Heart right ventricle (tissue), 16 donors: ENCODE results near the gene ALOX15. TPM values are rescaled to one million over a fixed set of nuclear protein-coding genes. Genes with fewer than 3 reads are reported as not detected.

Source experiments
- ATAC-seq, 8 donors: fragments of 200-7000 bp; cut with Tn5 transposase; one replicate each; pipeline ENCODE4 v1.9.1; 2020; ENCODE audit warnings: mild to moderate bottlenecking in 8 of 8, moderate library complexity in 8 of 8, moderate number of reproducible peaks in 1 of 8
- DNase-seq, 2 donors: peaks; one replicate each; pipeline ENCODE4 v3.0.0-alpha.2; 2020
- H3K27ac ChIP-seq, 10 donors: fragments of 200-600 bp; sonication (generic) in 2 of 10; one replicate each; pipeline versions ENCODE4 v1.5.0 to v1.8.0; 2020 to 2022; ENCODE audit warnings: mild to moderate bottlenecking in 3 of 10
- H3K27me3 ChIP-seq, 7 donors: fragments of 200-600 bp; one replicate each; pipeline ENCODE4 v1.8.0; 2021 to 2022; ENCODE audit warnings: mild to moderate bottlenecking in 2 of 7
- H3K36me3 ChIP-seq, 9 donors: fragments of 200-600 bp; sonication (generic) in 1 of 9; one replicate each; pipeline versions ENCODE4 v1.5.0 to v1.8.0; 2020 to 2022; ENCODE audit warnings: mild to moderate bottlenecking in 2 of 9
- H3K4me1 ChIP-seq, 9 donors: fragments of 200-600 bp; sonication (generic) in 1 of 9; one replicate each; pipeline versions ENCODE4 v1.5.0 to v1.8.0; 2020 to 2022; ENCODE audit warnings: mild to moderate bottlenecking in 4 of 9
- H3K4me3 ChIP-seq, 10 donors: fragments of 200-600 bp; sonication (generic) in 2 of 10; one replicate each; pipeline versions ENCODE4 v1.5.0 to v1.8.0; 2020 to 2022; ENCODE audit warnings: mild to moderate bottlenecking in 7 of 10, moderate library complexity in 2 of 10
- H3K9me3 ChIP-seq, 11 donors: fragments of 200-600 bp in 10 of 11; sonication (generic) in 2 of 11; one replicate each; pipeline versions ENCODE4 v1.5.0 to v1.8.0; 2013 to 2022; ENCODE audit warnings: mild to moderate bottlenecking in 2 of 11, control low read depth in 1 of 11, moderate library complexity in 1 of 11
- CTCF ChIP-seq, 9 donors: fragments of 200-600 bp; sonication (generic) in 2 of 9; IDR thresholded peaks; one replicate each; pipeline versions ENCODE4 v1.5.0 to v1.8.0; 2021 to 2022; ENCODE audit warnings: antibody characterized with exemption in 9 of 9, mild to moderate bottlenecking in 5 of 9, moderate library complexity in 1 of 9
- WGBS, 2 donors: extraction: QIAGEN DNeasy Blood & Tissue Kit; methylation state at CpG; one replicate each; pipeline ENCODE4 v1.1.7; 2013; ENCODE audit warnings: inconsistent platforms in 1 of 2; 5-methylcytosine and 5-hydroxymethylcytosine counted together
- intact Hi-C, 10 donors: fragments of 100-400 bp; cut with DNase I; formaldehyde crosslinking; loops; one replicate each; pipeline versions ENCODE4 v1.11.1 to v1.14.2; 2022
- polyA plus RNA-seq, 2 donors: library from polyadenylated mRNA; stranded (reverse); fragments of 200-250 nt; gene quantifications; one replicate each; pipeline ENCODE4 v1.2.3, GENCODE V29; 2013
- total RNA-seq, 10 donors: library from RNA; stranded (reverse); fragmentation: NEBNext Ultra II Directional in 3 of 10; extraction: Animal tissue kit (Norgen Biotek cat#: 25700) in 3 of 10; gene quantifications; one replicate each; pipeline versions ENCODE4 v1.2.1 to v1.2.4, GENCODE V29; 2021 to 2023
- donor health status: Arrhythmogenic right ventricular cardiomyopathy.
- donor health status: ischemic (EF 13 %, LVEDD 7.1; RV severe dilation, severe dysfunction).
- donor health status: healthy with polysubstance abuse.
- donor health status: DM: no; HTN: yes; CAD: no.
- donor health status: DM: no; HTN: no; CAD: no.
- donor health status: ischemic (EF 25% LVEDD 6.9; RV normal size, moderate dysfunction).
- donor health status: ischemic (EF 25% LVEDD 5.7; RV mildly dilated, moderate dysfunction).
- donor health status: healthy.
- donor health status: DM: yes; HTN: yes; CAD: no.
- donor health status: Ischemic cardiomyopathy.
- donor health status: ischemic (EF 35%, LVEDD 5.7; RV mildly dilated, moderate dysfunction).
- donor health status: nonischemic (EF 11% LVEDD 7.7; RV severe dilation, severe dysfunction).
- donor health status: DM: yes; HTN: yes; CAD: no.
- donor health status: PGD.
- donor health status: ischemic (EF 29% LVEDD 5.4; RV normal size, mild dysfunction).
- donor health status: nonischemic (EF 23%, LVEDD 6.1; RV moderate dilation, normal function).

ALOX15 gene
- total and polyA plus RNA-seq, 12 donors, result 0.11 to 1.3 (median 0.16) TPM; not detected in 5

- H3K4me3 ChIP-seq, result peak overlapping the region in 4 of 10 donors; percentile 3 to 11 (median 8)
- no peak for TF ChIP-seq CTCF (IDR thresholded peaks at IDR 0.05)
- peak overlapping the region; percentile 66 to 86 (median 76) for H3K27ac ChIP-seq
- DNase-seq (peak in 1 of 2 donors; percentile 65), ATAC-seq (peak in 6 of 8 donors; percentile 1 to 59 (median 28))
- no peaks in the 10 kb centered on the region for H3K9me3 ChIP-seq
- H3K4me1 ChIP-seq, result peaks cover 16 to 66% (median 52%) of the 10 kb centered on the region in 9 donors
- intact Hi-C loops, result loop anchor here in 1 of 10 donors (2.0 kb wide), 1 partner anchor 16 kb away; no protein-coding TSS in a partner anchor
- H3K36me3 ChIP-seq, result no peaks in the 10 kb centered on the region
- H3K27me3 ChIP-seq, result peaks cover 0 to 29% (median 15%) of the 10 kb centered on the region in 7 donors
- 50 to 60% methylated on average over 11 of the region's 11 CpGs for WGBS, 2 donors
These were observed 53.1 kb downstream of the ALOX15 start for GRCh38 chr17:4588391-4588790.

- Histone ChIP-seq H3K27me3 (peaks cover 0 to 35% (median 20%) of the 10 kb centered on the region in 7 donors), H3K4me3 (peak overlapping the region in 4 of 10 donors; percentile 3 to 11 (median 8)), H3K27ac (peak overlapping the region; percentile 69 to 86 (median 76)), H3K9me3 (no peaks in the 10 kb centered on the region), H3K36me3 (no peaks in the 10 kb centered on the region), H3K4me1 (peaks cover 16 to 71% (median 56%) of the 10 kb centered on the region in 9 donors)
- TF ChIP-seq CTCF (IDR thresholded peaks at IDR 0.05), result no peak
- peak; percentile 18 to 77 (median 65) for ATAC-seq
- DNase-seq, result peak; percentile 64 to 69
- intact Hi-C loops, result loop anchor here in 1 of 10 donors (1.0 to 2.0 kb wide), 2 partner anchors 12 to 17 kb away; no protein-coding TSS in a partner anchor
- WGBS, 2 donors, result 28 to 36% methylated on average over 9 of the region's 9 CpGs
These were observed 53.7 kb downstream of the ALOX15 start for GRCh38 chr17:4587803-4588202.

- intact Hi-C loops, result loop anchor here in 1 of 10 donors (1.0 kb wide), 1 partner anchor 13 kb away; no protein-coding TSS in a partner anchor
- Histone ChIP-seq H3K27me3 (peaks cover 0 to 41% (median 23%) of the 10 kb centered on the region in 7 donors), H3K36me3 (no peaks in the 10 kb centered on the region), H3K4me1 (peaks cover 16 to 69% (median 56%) of the 10 kb centered on the region in 9 donors), H3K4me3 (no peak overlapping the region), H3K9me3 (no peaks in the 10 kb centered on the region), H3K27ac (peak overlapping the region; percentile 69 to 86 (median 76))
- 81 to 84% methylated on average over 7 of the region's 7 CpGs for WGBS, 2 donors
- DNase-seq, result no peak
- TF ChIP-seq CTCF (IDR thresholded peaks at IDR 0.05), result no peak
- no peak for ATAC-seq
These were observed 54.3 kb downstream of the ALOX15 start for GRCh38 chr17:4587195-4587594.

GRCh38 chr17:4586043-4586442 is 55.4 kb downstream of the ALOX15 start:
- peak overlapping the region in 4 of 10 donors; percentile 49 to 70 (median 57) for H3K4me3 ChIP-seq
- no peak for TF ChIP-seq CTCF (IDR thresholded peaks at IDR 0.05)
- H3K27me3 ChIP-seq, result peaks cover 0 to 48% (median 23%) of the 10 kb centered on the region in 7 donors
- peaks cover 16 to 61% (median 47%) of the 10 kb centered on the region in 9 donors for H3K4me1 ChIP-seq
- H3K36me3 ChIP-seq, result no peaks in the 10 kb centered on the region
- ATAC-seq, result no peak
- 81 to 87% methylated on average over 9 of the region's 9 CpGs for WGBS, 2 donors
- intact Hi-C loops, result no loop called here
- no peak for DNase-seq
- no peaks in the 10 kb centered on the region for H3K9me3 ChIP-seq
- peak overlapping the region in 7 of 10 donors; percentile 47 to 88 (median 81) for H3K27ac ChIP-seq
